IMR-90 (cell line): ENCODE measurements around the gene GPC5. TPM values are rescaled to one million over a fixed set of nuclear protein-coding genes. Genes with fewer than 3 reads are reported as not detected.

Experiments used
- microRNA-seq, 2 experiments: library from miRNA; stranded (forward) in 1 of 2; unstranded in 1 of 2; fragments of 10-50 nt in 1 of 2; fragments of <30 nt in 1 of 2; gene quantifications in 1 of 2; microRNA quantifications in 1 of 2; one replicate each; pipeline versions ENCODE3 to v1.1.0; 2013 to 2020; ENCODE audit not compliant: insufficient read depth in 1 of 2, insufficient read length in 1 of 2, unreplicated experiment in 1 of 2
- polyA plus RNA-seq, 3 experiments: library from polyadenylated mRNA; depleted of rRNA; stranded (reverse); fragments of >200 nt; gene quantifications; 2 replicates each; pipeline ENCODE4 v1.2.3, GENCODE V29; 2012; ENCODE audit warnings: low replicate concordance in 1 of 3
- small RNA-seq, 5 experiments: library from RNA; depleted of rRNA; stranded (forward); fragments of <200 nt; gene quantifications; one replicate each; pipeline ENCODE3, GENCODE V24; 2012
- total RNA-seq: library from RNA; depleted of rRNA; stranded (reverse); fragments of >200 nt; gene quantifications from 2 replicates; pipeline ENCODE4 v1.2.3, GENCODE V29; 2012; rRNA removed

GPC5 gene
- total and polyA plus RNA-seq, 2 of the 4 experiments (the other 2 are of a cell fraction) = 0.94 to 1.8 TPM

Small RNA genes within 50 kb of the gene (microRNA-seq; reads per million reads assigned to microRNA genes)
- not detected for gene AL356737.1 (ENCODE audit: insufficient read depth, insufficient read length)
- gene FABP5P4 (ENCODE audit: insufficient read depth, insufficient read length) = not detected
- 0 to 0.37 reads per million in 2 experiments for gene MIR548AS (ENCODE audit: insufficient read depth in 1 of 2, insufficient read length in 1 of 2, unreplicated experiment in 1 of 2)
- gene RNU4ATAC3P (ENCODE audit: insufficient read depth, insufficient read length) = not detected

Small RNA genes within 50 kb of the gene (small RNA-seq; reads per million reads assigned to genes)
- gene AL356737.1 = 0 reads per million in 5 experiments
- 0 reads per million in 5 experiments for gene FABP5P4
- gene MIR548AS = 0 reads per million in 5 experiments
- 0 reads per million in 5 experiments for gene RNU4ATAC3P

Other genes with a start within 250 kb of the GPC5 start
- gene MIR17HG, start 50.9 kb upstream of the GPC5 start, total RNA-seq = 3.0 and 9.7 TPM in 2 replicates
- gene MIR17HG, start 50.9 kb upstream of the GPC5 start, polyA plus RNA-seq (2012; rRNA removed) = 0.75 and 0.77 TPM in 2 replicates